CD14-positive monocyte (primary cell): ENCODE measurements around the gene BMX. TPM values are rescaled to one million over a fixed set of nuclear protein-coding genes. Genes with fewer than 3 reads are reported as not detected.

ENCODE experiments used
- DNase-seq, 3 donors: peaks; one replicate each; pipeline ENCODE4 v3.0.0-alpha.2; 2011 to 2022
- H2AFZ ChIP-seq: 2 replicates; pipeline ENCODE4 v1.6.0; 2012; ENCODE audit warnings: mild to moderate bottlenecking, low read depth, low read length, inconsistent platforms; ENCODE audit not compliant: insufficient read depth, poor library complexity, severe bottlenecking
- H3K27ac ChIP-seq, 2 donors: 1 replicate in 1 of 2; 2 replicates in 1 of 2; pipeline ENCODE4 v1.5.1; 2012 to 2013; ENCODE audit warnings: low read length in 2 of 2, control low read depth in 1 of 2, inconsistent platforms in 1 of 2, low read depth in 1 of 2, mild to moderate bottlenecking in 1 of 2
- H3K27me3 ChIP-seq, 2 donors: one replicate each; pipeline versions ENCODE4 v1.6.0 to v1.6.1; 2011 to 2013; ENCODE audit warnings: low read length in 2 of 2; ENCODE audit not compliant: control insufficient read depth in 2 of 2, insufficient read depth in 2 of 2
- H3K36me3 ChIP-seq, 2 donors: replicated peaks in 1 of 2; 1 replicate in 1 of 2; 2 replicates in 1 of 2; pipeline versions ENCODE4 v1.5.1 to v1.6.1; 2012 to 2013; ENCODE audit warnings: low read length in 2 of 2, control low read depth in 1 of 2, inconsistent platforms in 1 of 2, mild to moderate bottlenecking in 1 of 2; ENCODE audit not compliant: insufficient read depth in 2 of 2, control insufficient read depth in 1 of 2
- H3K4me1 ChIP-seq, 2 donors: 1 replicate in 1 of 2; 2 replicates in 1 of 2; pipeline versions ENCODE4 v1.5.1 to v1.6.1; 2012 to 2013; ENCODE audit warnings: low read length in 2 of 2, control low read depth in 1 of 2, inconsistent platforms in 1 of 2, mild to moderate bottlenecking in 1 of 2, moderate library complexity in 1 of 2; ENCODE audit not compliant: insufficient read depth in 2 of 2, control insufficient read depth in 1 of 2
- H3K4me2 ChIP-seq: replicated peaks from 2 replicates; pipeline ENCODE3; 2012; ENCODE audit warnings: low read length, moderate library complexity, mild to moderate bottlenecking; ENCODE audit not compliant: poor library complexity, severe bottlenecking; ENCODE audit errors: extremely low read depth
- H3K4me3 ChIP-seq, 3 experiments: fragments of 200-600 bp in 1 of 3; sonication (generic) in 1 of 3; replicated peaks in 1 of 3; 1 replicate in 2 of 3; 2 replicates in 1 of 3; pipeline ENCODE4 v1.5.1; 2011 to 2013; ENCODE audit warnings: low read length in 3 of 3, mild to moderate bottlenecking in 3 of 3, control low read depth in 2 of 3, low read depth in 2 of 3, inconsistent platforms in 1 of 3, moderate library complexity in 1 of 3
- H3K79me2 ChIP-seq: 2 replicates; pipeline ENCODE4 v1.6.0; 2012; ENCODE audit warnings: mild to moderate bottlenecking, control low read depth, inconsistent platforms, low read length, moderate library complexity; ENCODE audit not compliant: insufficient read depth
- H3K9ac ChIP-seq: 2 replicates; pipeline ENCODE4 v1.6.0; 2017; ENCODE audit warnings: low read length, mild to moderate bottlenecking; ENCODE audit not compliant: insufficient read depth, poor library complexity, severe bottlenecking
- H3K9me3 ChIP-seq, 2 donors: replicated peaks in 1 of 2; 1 replicate in 1 of 2; 2 replicates in 1 of 2; pipeline versions ENCODE4 v1.5.1 to v1.6.1; 2012 to 2013; ENCODE audit warnings: low read length in 2 of 2, control low read depth in 1 of 2; ENCODE audit not compliant: control insufficient read depth in 1 of 2, insufficient read depth in 1 of 2
- H4K20me1 ChIP-seq: 2 replicates; pipeline ENCODE4 v1.6.0; 2012; ENCODE audit warnings: mild to moderate bottlenecking, low read length, control low read depth, moderate library complexity; ENCODE audit not compliant: insufficient read depth
- H3K27ac Mint-ChIP-seq, 7 donors: one replicate each; pipeline ENCODE4 v1.8.0; 2020; ENCODE audit warnings: mild to moderate bottlenecking in 7 of 7, mixed read lengths in 7 of 7, moderate library complexity in 6 of 7, inconsistent platforms in 2 of 7
- H3K27me3 Mint-ChIP-seq, 3 donors: one replicate each; pipeline ENCODE4 v1.8.0; 2021 to 2022; ENCODE audit warnings: low read depth in 3 of 3, mild to moderate bottlenecking in 3 of 3, mixed read lengths in 3 of 3, moderate library complexity in 3 of 3, inconsistent platforms in 1 of 3
- H3K36me3 Mint-ChIP-seq, 2 donors: one replicate each; pipeline ENCODE4 v1.8.0; 2020; ENCODE audit warnings: mixed read lengths in 2 of 2, inconsistent platforms in 1 of 2, mild to moderate bottlenecking in 1 of 2
- H3K4me1 Mint-ChIP-seq: one replicate; pipeline ENCODE4 v1.8.0; 2020; ENCODE audit warnings: mild to moderate bottlenecking, mixed read lengths
- H3K4me3 Mint-ChIP-seq, 2 donors: one replicate each; pipeline ENCODE4 v1.8.0; 2020; ENCODE audit warnings: mild to moderate bottlenecking in 2 of 2, mixed read lengths in 2 of 2, moderate library complexity in 1 of 2
- H3K9me3 Mint-ChIP-seq, 7 donors: one replicate each; pipeline ENCODE4 v1.8.0; 2020 to 2022; ENCODE audit warnings: mixed read lengths in 7 of 7, mild to moderate bottlenecking in 6 of 7, moderate library complexity in 6 of 7, inconsistent platforms in 2 of 7
- CTCF ChIP-seq: fragments of 200-600 bp; IDR thresholded peaks from one replicate; pipeline ENCODE4 v1.8.0; 2022; ENCODE audit warnings: antibody characterized with exemption, mild to moderate bottlenecking
- WGBS: methylation state at CpG from one replicate; pipeline ENCODE4 v1.1.5; 2013; ENCODE audit warnings: missing lambda C conversion rate; ENCODE audit not compliant: insufficient coverage; 5-methylcytosine and 5-hydroxymethylcytosine counted together
- intact Hi-C, 2 donors: fragments of 100-400 bp; cut with micrococcal nuclease; formaldehyde crosslinking; loops; one replicate each; pipeline versions ENCODE4 v1.15.0 to v1.15.1; 2023
- polyA plus RNA-seq, 3 donors: library from polyadenylated mRNA; depleted of rRNA in 1 of 3; unstranded in 2 of 3; stranded (reverse) in 1 of 3; fragments of 300-500 nt in 2 of 3; fragments of >200 nt in 1 of 3; fragmentation: Illumina TruSeq in 2 of 3; gene quantifications; 1 replicate in 2 of 3; 2 replicates in 1 of 3; pipeline ENCODE4 v1.2.3, GENCODE V29; 2012 to 2021

Gene BMX
- polyA plus RNA-seq, 3 donors, result 0.15 to 0.26 (median 0.22) TPM

- no peak for DNase-seq
- intact Hi-C loops, result no loop called here
- Histone ChIP-seq H3K4me1 (peaks cover 8 to 9% of the 10 kb centered on the region in 2 donors), H3K27me3 (peaks cover 0 to 57% of the 10 kb centered on the region in 2 donors), H2AFZ (no peak overlapping the region), H3K36me3 (no peaks in the 10 kb centered on the region), H3K79me2 (no peaks in the 10 kb centered on the region), H3K4me2 (no peak overlapping the region), H3K9ac (no peak overlapping the region), H4K20me1 (no peaks in the 10 kb centered on the region), H3K9me3 (no peaks in the 10 kb centered on the region), H3K27ac (no peak overlapping the region), H3K4me3 (no peak overlapping the region)
- H3K9me3 Mint-ChIP-seq, result peaks cover 0 to 12% (median 0%) of the 10 kb centered on the region in 7 donors
- no peak overlapping the region for H3K4me3 Mint-ChIP-seq
- peaks cover 28% of the 10 kb centered on the region for H3K4me1 Mint-ChIP-seq
- H3K36me3 Mint-ChIP-seq, result no peaks in the 10 kb centered on the region
- TF ChIP-seq CTCF, result no peak
- no peak overlapping the region for H3K27ac Mint-ChIP-seq
- no CpG with 5 or more reads among the region's 4 CpGs for WGBS
- H3K27me3 Mint-ChIP-seq, result peaks cover 0 to 65% (median 2%) of the 10 kb centered on the region in 3 donors
Measured at GRCh38 chrX:15496824-15497223, 3.8 kb upstream of the BMX start.

GRCh38 chrX:15497865-15498264 lies 2.7 kb upstream of the BMX start:
- H3K27ac Mint-ChIP-seq, result peak overlapping the region in 1 of 7 donors; percentile 57
- H3K9me3 Mint-ChIP-seq, result peaks cover 0 to 11% (median 0%) of the 10 kb centered on the region in 7 donors
- H3K4me3 ChIP-seq, result no peak overlapping the region
- no peaks in the 10 kb centered on the region for H3K79me2 ChIP-seq
- H4K20me1 ChIP-seq, result no peaks in the 10 kb centered on the region
- peaks cover 29% of the 10 kb centered on the region for H3K4me1 Mint-ChIP-seq
- peaks cover 8% of the 10 kb centered on the region in 2 donors for H3K4me1 ChIP-seq
- no peak overlapping the region for H3K4me3 Mint-ChIP-seq
- DNase-seq, result peak; percentile 26 to 40 (median 29)
- no peak overlapping the region for H3K9ac ChIP-seq
- peak; percentile 58 for TF ChIP-seq CTCF
- no peak overlapping the region for H3K27ac ChIP-seq
- H3K36me3 Mint-ChIP-seq, result no peaks in the 10 kb centered on the region
- peaks cover 0 to 57% of the 10 kb centered on the region in 2 donors for H3K27me3 ChIP-seq
- no peak overlapping the region for H2AFZ ChIP-seq
- intact Hi-C loops, result no loop called here
- peaks cover 0 to 66% (median 2%) of the 10 kb centered on the region in 3 donors for H3K27me3 Mint-ChIP-seq
- H3K9me3 ChIP-seq, result no peaks in the 10 kb centered on the region
- no peak overlapping the region for H3K4me2 ChIP-seq
- no CpG with 5 or more reads among the region's 4 CpGs for WGBS
- H3K36me3 ChIP-seq, result no peaks in the 10 kb centered on the region
